G401.6 (cell line): ENCODE results near the gene AQP3.
"Not testable (repeated sequence)": the region's sequence is repeated elsewhere in the genome, so short reads cannot be mapped to it uniquely, and the experiment has no call there.

Experiments
- FAIRE-seq: peaks from 2 replicates; lab custom pipeline; 2012; peaks lifted over from hg19 to GRCh38; lab: Jason Lieb, UNC

The AQP3 gene

DNA sequence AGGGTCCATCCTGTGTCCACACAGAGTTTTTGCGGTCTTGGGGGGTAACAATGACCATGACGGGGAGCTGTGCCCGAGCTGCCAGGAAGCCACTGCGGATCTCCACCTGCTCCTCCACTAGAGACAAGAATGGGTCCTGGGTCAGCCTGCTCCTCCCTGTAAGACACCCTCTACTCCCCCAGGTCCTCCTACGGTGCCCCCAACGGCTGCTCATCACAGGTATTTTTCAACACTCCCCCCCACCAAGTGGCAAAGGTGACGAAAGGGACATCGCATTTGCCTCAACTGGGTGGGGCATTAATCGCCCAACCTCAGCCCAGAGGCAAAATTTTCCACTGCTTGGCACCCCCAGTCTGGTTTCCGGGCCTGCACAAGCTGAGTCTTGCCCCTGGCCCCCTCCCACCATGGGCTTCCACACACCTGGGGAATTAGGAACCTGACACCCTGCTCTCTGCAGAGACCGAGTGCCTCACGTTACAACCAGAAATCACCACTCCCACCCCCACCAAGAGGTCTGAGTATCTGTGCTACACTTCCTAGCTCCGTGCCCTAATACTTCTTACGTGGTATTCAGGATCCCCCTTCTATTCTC lies 16.7 kb upstream of the AQP3 start:
- no peak for FAIRE-seq

DNA sequence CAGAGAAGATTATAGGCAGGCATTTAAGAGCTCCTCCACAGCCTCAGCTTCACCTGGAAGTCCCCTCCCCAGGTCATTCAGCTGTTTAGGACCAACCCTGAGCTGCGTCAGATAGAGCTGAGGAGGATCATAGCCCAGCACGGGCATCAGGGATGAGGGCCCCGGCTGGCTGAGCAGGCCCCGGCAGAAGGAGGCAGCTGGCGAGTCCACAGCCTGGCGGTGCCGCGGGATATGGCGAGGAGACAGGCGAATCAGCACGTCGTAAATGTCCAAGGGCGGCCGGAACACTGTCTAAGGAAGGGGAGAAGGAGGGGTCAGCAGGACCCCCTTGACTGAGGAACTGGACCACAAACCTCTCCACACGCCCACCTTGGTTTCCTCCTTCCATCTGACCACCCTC lies 15.8 kb upstream of the AQP3 start:
- no peak for FAIRE-seq

DNA sequence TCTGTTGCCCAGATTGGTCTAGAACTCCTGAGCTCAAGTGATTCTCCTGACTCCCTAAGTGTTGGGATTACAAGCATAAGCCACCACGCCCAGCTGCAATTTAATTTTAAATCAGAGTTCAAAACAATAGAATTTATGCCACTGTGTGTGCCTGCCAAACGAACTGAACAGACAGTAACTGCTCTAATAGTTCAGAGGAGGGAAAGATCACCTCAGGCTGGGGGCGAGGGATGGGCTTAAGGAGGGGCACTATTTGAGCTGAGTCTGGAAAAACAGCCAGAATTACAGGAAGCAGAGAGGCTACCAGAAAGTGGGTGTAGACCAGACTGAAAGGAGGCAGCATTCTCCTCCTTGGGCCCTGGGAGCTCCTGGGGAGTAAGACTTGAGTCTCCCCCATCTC lies 14.1 kb upstream of the AQP3 start:
- no peak for FAIRE-seq

DNA sequence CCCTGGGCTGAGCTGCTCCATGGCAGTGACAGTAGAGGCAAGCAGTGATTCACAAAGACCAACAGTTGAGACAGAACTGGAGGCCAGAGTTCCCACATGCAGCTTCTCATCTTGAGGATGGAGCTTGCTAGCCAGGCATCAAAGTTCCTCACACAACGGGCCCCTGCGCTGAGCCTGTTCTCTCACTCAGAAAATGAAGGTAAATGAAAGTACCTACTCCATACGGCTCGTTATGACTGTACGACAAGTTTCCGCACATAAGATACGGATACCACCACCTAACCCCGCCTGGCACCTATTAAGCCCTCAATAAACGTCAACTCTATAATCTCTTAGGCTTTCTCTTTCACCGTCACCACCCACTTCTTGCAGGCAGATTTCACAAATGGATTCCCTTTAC lies 13.5 kb upstream of the AQP3 start:
- no peak for FAIRE-seq

DNA sequence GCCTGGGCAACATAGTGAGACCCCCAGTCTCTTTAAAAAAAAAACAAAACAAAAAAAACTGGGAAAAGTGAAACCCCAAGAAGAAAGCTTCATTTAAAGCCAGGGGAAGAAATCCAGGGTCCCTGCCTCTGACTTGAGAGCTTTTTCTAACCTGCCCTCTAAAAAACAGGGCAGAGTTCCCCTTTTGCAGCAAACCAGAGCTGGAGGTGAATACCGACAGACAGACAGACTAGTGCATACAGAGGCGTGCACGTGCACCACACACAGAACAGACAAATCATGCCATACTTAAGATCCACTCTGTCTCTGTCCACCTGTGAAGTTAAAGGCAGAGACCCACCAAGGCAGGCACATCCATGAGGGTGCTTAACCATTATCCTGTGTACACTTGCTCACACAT lies 11.7 kb upstream of the AQP3 start:
- FAIRE-seq = no peak

DNA sequence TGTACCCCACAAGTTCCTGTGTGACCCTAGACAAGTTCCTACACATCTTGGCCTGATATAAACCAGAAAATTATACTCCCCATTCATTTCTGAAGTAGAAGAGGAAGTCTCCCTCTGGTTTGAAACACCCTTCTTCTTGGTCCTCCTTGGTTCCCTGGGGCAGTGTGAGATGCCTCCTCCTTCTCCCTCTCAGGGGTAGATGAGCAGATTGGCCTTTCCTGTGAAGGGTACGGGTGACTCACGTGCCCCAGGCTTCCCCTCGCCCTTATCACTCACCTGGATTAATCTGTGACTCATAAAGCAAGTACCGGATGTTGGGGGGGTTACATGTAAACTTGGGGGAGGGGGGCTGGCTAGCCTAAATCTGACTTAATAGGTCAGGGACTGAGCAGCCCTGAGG lies 11.1 kb upstream of the AQP3 start:
- FAIRE-seq = no peak

DNA sequence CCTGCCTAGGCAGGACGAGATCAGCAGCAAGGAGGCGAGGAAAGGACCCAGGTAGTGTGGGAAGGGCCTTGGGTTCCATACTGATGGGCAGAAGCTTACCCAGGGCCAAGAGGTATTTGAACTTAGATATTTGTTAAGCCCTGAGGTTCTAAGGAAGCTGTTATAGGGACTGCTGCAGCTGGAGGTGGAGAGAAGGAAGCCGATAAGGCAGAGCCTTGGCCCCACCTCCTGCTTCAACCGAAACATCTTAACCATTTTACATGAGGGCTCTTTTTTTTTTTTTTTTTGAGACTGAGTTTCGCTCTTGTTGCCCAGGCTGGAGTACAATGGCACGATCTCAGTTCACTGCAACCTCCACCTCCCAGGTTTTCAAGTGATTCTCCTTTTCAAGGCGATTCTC lies 8.6 kb upstream of the AQP3 start:
- no peak for FAIRE-seq

DNA sequence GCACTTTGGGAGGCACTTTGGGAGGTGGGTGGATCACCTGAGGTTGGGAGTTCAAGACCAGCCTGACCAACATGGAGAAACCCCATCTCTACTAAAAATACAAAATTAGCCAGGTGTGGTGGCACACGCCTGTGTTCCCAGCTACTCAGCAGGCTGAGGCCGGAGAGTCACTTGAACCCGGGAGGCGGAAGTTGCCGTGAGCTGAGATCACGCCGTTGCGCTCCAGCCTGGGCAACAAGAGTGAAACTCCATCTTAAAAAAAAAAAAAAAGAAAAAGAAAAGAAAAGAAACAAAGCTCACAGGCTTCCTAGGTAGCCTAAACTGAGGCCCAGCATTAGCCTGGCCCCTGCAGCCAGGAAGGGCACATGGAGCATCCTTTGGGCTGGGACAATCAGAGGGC lies 8.1 kb upstream of the AQP3 start:
- not testable (repeated sequence) for FAIRE-seq

DNA sequence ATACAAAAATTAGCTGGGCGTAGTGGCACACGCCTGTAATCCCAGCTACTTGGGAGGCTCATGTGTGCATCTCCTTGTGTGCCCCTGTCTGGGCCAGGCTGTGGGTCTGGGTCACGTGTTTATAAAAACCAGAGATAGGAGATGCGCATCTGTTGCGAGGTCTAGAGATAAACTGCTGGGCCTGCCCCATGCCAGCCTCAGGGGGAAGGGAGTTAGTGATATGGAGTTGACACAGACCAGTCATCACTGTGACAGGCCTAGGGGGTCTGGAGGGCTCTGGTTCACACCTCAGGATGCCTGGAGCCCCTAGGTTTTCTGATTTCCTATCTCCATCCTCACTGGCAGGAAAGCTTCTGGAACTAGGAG lies 7.3 kb upstream of the AQP3 start:
- not testable (repeated sequence) for FAIRE-seq

DNA sequence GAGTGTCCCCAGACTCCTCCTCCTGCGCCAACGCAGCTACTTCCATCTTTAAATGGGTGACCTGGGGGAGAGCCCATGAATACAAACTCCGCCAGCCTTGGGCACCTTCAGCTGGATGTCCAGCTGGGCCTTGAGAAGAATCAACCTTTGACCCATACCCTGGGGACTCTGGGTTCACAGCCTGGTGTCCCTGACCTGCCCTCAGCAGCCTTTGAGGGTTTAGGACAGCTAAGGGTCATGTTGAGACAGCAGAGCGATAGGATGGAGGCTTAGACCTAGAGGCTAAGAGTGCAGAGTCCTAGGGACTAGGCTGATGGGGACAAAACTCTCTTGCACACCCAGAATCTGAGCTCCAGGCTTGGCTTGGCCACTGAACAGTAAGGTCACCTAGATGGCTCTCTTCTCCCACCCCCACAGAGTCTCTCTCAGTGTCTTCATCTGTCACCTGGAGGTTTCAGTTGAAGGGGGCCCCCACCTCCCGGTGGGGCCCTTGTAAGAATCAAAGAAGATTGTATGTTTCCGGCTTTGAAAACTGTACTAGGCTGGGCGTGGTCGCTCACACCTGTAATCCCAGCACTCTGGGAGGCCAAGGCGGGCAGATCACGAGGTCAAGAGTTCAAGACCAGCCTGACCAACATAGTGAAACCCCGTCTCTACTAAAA lies 6.7 kb upstream of the AQP3 start:
- no peak for FAIRE-seq

DNA sequence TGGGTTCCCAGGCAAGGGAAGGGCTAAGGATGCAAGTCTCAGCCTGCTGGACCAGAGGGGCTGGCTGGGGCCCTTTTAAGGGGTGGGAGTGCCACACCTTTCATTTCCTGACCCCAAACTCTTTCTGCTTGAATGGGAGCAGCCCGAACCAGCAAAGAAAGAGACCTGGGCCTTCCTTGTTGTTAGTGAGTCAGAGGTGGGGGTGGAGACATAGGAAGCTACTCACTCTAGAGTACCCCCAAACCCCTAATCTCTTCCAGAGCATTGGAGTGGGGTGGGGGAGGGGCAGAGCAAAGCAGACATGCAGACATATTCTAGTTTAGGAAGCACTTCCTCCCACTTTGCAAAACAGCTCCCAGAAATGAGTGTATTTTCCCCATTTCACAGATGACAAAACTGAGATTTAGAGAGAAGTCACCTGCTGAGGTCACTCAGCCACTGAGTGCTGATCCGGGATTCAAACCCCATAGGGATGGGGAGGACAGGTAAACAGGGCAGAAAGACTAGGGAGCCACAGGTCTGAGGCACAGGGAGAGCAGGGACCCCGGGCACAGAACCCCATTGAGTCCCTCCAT lies 6.0 kb upstream of the AQP3 start:
- FAIRE-seq = no peak

DNA sequence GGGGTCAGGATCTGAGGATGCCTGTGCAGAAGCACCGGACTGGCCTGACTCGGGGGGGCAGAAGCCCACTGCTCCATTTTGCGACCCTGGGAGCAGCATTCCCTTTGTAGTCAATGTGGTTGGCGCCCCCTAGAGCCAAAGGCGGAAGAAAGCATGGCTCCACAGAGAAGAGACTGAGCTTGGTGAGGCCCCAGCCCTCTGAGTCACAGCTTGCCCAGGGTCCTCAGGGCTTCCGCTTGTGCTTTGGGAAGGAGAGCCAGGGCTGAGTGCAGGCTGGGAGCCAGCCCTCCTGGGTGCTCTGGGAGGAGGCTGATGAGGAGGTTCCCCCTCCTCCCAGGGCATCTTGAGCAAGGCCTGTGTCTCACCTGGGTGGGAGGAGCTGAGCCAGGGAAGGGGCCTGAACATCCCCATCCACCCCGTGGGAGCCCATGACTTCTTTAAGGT lies 5.5 kb upstream of the AQP3 start:
- FAIRE-seq = peak; percentile 8

DNA sequence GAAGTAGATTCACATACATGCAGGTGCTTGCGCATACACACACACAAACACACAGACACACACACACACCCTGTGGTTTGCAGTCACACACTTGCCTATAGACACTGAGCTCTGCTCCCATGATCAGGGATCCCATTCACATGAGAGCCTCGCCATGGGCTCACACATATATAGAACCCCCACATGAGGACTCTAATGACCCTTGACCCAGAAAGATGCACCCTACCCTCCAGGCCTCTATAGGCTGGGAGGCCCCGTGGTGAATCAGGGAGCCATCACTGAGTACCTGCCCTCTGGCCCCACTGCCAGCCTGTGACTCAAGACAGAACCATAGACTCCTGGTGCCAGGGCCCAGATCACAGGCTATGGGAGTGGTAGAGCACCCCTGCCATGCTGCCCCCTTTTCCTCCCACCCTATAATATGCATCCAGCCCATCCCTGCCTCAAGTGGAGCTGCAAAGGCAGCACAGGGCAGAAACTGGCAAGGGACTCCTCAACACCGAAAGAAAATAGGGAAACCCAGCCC lies 3.3 kb upstream of the AQP3 start:
- no peak for FAIRE-seq

DNA sequence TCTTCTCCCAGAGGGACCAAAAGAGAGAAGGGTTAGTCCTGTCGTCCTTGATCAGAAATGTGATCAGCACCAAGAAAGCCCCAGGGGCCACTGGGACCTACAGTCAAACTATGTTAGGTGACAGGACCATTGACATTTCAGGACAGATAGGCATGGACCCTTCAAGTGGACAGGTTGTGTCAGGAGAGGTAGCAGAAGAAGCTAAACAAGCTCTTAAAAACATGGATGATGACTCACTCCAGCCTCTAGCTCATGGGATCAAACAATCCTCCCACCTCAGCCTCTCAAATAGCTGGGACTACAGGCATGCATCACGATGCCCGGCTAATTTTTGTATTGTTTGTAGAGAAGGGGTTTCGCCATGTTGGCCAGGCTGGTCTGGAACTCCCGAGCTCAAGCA lies 2.3 kb upstream of the AQP3 start:
- FAIRE-seq = no peak

DNA sequence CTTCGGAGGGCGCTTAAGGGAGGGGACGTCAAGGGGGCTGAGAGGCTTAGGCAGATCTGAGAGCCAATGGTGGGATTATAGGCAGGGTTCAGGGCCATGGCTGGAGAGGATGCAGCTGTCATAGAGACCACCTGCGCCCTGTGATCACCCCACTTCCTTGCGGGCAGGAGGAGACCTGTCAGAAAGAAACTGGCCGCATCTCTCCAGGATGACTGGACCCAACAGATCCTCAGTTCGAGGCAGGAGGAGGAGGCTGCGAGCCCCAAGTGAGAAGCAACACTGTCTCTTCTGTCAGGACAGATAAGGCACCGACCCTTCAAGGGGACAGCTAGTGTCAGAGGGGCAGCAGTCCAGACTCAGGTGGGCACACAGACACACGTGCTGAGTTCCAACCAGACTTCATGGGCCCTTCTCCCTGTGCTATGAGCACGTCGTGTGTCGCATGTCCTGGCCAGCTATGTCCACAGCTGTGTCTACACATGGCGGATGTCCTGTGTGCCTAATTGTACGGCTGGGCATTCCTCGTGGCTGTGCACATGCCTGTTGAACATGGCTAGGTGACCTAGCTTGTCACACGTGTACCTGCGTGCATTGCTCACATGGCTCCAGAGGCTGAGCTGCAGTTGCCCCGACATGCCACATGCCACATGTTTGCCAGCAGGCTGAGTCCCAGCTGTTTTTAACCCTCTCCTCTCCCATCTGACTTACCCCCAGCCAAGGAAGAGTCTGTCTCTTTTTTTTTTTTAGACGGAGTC lies 583 bp upstream of the AQP3 start:
- no peak for FAIRE-seq

DNA sequence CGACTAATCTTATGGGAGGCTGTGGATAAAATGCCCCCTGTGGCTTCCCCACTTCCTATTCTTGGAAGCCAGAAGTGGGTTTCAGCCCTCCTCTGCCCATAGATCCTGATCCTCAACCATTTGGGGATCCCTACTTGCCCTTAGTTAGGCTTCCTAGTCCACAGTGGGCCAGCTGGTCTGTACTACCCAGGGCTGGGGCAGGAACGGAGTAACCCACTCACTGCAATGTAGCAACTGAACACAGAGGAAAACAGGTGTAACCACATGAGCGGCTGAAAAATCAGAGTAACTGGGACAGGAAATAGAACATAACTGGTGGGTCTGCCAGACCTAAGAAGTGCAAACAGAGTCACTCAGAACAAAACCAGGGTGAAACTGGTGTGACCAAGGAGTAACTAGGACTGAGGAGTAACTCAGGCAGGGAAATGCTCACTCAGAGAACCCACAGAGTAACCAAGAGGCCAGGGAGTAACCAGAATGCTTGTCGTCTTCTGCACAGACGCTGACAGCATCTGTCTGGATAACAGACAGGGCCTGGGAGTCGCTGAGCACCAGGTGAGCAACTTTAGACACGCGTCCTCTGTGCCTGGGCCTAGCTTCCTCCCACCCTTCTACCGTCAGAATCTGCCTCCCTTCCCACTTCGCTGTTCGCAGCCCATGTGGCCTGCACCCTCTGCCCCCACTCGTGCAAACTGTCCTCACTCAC lies 1.0 kb downstream of the AQP3 start:
- no peak for FAIRE-seq

DNA sequence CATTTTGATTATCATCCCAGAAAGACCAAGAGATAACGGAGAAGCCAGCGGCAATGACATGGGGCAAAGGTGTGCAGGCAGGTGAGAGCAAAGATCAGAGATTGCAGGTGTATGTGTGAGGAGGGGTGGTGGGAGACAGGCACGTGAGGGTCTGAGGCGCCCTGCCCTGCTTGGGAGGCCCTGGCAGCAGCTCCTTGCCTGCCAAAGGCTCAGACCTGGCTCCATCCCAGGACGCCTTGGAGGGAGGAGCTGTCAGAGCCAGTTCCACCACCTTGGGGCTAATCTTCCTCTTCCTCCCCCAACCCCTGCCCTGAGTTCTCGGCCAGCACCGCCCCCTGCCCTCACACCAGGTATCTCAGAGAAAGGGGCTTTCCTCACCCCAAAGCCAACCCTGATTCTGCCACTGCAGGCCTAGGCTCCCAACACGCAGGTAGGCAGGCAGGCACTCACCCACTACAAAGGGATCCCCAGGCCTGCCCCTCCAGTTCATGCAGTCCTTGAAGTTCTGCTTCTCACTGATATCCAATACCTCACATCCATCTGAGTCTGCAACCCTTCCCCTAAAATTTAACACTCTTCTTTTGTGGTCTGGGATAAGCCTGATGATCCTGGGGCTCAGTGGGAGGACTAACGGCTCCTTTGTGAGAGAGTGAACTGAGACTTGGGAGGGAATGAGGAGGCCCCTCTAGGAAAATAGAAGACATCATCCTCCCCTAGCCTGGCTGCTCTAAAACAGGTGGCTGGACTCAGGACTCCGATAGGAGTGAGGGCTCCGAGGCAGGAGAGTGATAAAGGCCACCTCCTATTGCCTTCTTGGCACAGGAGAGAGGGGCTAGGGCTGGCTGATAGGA lies 1.8 kb downstream of the AQP3 start:
- no peak for FAIRE-seq

DNA sequence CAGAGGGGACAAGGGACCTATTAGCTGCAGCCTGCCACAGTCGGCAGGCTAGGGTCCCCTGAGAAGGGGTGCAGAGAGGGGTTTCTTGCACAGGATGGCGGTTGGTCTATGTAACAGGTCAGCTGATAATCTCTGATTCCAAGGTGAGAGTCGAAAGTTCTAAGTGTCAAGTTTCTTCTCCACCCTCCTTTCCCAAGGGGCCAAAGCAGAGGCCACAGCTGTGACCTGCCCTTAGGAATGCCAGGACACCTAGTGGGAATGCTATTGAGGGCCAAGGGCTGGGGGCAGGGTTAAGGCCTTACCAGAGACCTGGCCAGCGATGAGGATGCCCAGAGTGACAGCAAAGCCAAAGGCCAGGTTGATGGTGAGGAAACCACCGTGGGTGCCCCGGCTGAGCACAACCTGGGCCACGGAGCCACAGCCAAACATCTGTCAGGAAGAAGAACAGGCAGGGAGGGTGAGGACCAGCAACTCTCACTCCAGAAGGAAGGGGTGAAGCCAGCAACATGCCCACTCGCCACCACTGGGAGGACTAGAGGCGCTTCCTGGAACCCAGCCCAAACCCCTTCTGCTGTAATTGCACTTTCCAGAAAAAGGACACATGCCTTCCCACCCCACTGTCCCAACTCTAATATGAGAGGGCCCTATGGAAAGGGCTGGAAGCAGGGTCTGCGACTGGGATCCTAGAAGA lies 3.8 kb downstream of the AQP3 start:
- no peak for FAIRE-seq

DNA sequence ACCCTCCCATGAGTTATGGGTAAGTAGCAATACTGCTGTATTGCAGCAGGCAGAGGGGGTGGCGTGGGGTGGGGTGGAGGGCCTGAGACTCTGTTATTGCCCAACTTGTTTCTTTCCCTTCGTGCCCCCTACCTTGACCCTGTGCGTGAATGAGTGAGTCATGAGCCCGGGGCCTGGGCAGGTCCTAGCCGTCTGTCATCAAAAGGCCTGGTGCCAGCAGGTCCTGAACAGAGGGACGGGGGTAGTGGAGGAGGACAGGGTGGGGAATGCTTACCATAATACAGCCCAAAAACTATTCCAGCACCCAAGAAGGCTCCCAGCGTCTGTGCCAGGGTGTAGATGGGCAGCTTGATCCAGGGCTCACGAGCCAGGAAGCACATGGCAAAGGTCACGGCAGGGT lies 4.3 kb downstream of the AQP3 start:
- no peak for FAIRE-seq

DNA sequence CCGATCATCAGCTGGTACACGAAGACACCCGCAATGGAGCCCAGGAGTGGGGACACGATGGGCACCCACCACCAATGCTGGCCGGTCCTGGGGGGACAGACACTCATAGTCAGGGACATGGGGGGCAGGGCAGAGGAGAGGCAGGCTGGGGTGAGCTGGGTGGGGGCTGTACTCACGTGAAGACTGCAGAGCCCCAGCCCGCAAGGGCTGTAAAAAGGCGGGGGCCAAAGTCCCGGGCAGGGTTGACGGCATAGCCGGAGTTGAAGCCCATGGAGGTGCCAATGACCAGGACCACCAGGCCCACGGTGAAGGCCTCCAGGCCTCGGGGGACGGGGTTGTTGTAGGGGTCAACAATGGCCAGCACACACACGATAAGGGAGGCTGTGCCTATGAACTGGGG lies 5.3 kb downstream of the AQP3 start:
- no peak for FAIRE-seq

DNA sequence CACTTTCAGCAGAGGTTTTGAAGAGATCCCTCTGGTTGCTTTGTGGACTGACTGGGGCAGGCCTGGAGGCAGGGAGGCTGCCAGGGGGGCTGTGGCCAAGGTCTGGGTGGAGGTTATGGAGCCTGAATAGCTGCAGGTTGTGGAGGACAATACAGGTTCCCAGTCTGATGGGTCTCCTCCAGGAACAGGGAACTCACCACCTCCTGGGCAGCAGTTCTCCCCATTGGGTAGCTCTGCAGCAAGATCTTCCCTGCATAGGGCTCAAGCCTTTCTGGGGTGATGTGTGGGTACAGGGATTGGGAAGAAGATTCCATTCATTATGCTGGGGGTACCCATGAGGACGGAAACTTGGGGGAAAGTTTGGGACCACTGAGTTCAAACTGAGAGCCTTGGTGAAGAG lies 6.8 kb downstream of the AQP3 start:
- FAIRE-seq = no peak
